Esophagus muscularis mucosa (tissue), 4 donors: ENCODE measurements around the gene RPH3AL. TPM values are rescaled to one million over a fixed set of nuclear protein-coding genes. Genes with fewer than 3 reads are reported as not detected.
A peak's percentile ranks its signal among the peaks of the same experiment; 100 is the strongest.

Experiments
- DNase-seq: peaks from one replicate; pipeline ENCODE4 v3.0.0-alpha.2; 2017; ENCODE audit errors: extremely low spot score
- H3K27ac ChIP-seq, 4 donors: fragments of 200-600 bp; sonication (generic); replicated peaks in 1 of 4; 1 replicate in 3 of 4; 2 replicates in 1 of 4; pipeline ENCODE4 v1.5.1; 2016 to 2019; ENCODE audit warnings: mild to moderate bottlenecking in 1 of 4
- H3K27me3 ChIP-seq, 4 donors: fragments of 200-600 bp; sonication (generic); one replicate each; pipeline versions ENCODE4 v1.5.1 to v1.6.0; 2016 to 2019
- H3K36me3 ChIP-seq, 4 donors: fragments of 200-600 bp; sonication (generic); one replicate each; pipeline ENCODE4 v1.5.1; 2016 to 2019
- H3K4me1 ChIP-seq, 4 donors: fragments of 200-600 bp; sonication (generic); one replicate each; pipeline ENCODE4 v1.5.1; 2016 to 2019
- H3K4me3 ChIP-seq, 4 donors: fragments of 200-600 bp; sonication (generic); 1 replicate in 2 of 4; 2 replicates in 2 of 4; pipeline ENCODE4 v1.5.1; 2016 to 2019; ENCODE audit warnings: mild to moderate bottlenecking in 4 of 4, moderate library complexity in 1 of 4
- H3K9me3 ChIP-seq, 4 donors: fragments of 200-600 bp; sonication (generic); 1 replicate in 3 of 4; 2 replicates in 1 of 4; pipeline ENCODE4 v1.5.1; 2016 to 2019
- CTCF ChIP-seq, 3 experiments: fragments of 200-600 bp in 2 of 3; fragments of 450-650 bp in 1 of 3; sonication (generic) in 2 of 3; IDR thresholded peaks; one replicate each; pipeline ENCODE4 v1.5.1; 2017 to 2019; ENCODE audit warnings: antibody characterized with exemption in 3 of 3, mild to moderate bottlenecking in 2 of 3, moderate library complexity in 1 of 3
- EP300 ChIP-seq: sonication (generic); formaldehyde crosslinking; IDR thresholded peaks from one replicate; pipeline ENCODE4 v1.6.1; 2017; ENCODE audit warnings: antibody characterized with exemption
- POLR2A ChIP-seq: fragments of 450-650 bp; IDR thresholded peaks from one replicate; pipeline ENCODE4 v1.6.1; 2017; ENCODE audit warnings: antibody characterized with exemption, moderate library complexity, mild to moderate bottlenecking, low read depth
- POLR2AphosphoS5 ChIP-seq, 2 donors: sonication (generic); formaldehyde crosslinking; IDR thresholded peaks; one replicate each; pipeline ENCODE4 v1.6.1; 2017; ENCODE audit warnings: antibody characterized with exemption in 2 of 2
- WGBS: methylation state at CpG from one replicate; pipeline ENCODE4 v1.1.5; 2018; 5-methylcytosine and 5-hydroxymethylcytosine counted together
- intact Hi-C: fragments of 100-400 bp; cut with DNase I; formaldehyde crosslinking; loops from one replicate; pipeline ENCODE4 v1.15.1; 2023
- total RNA-seq, 4 donors: library from RNA; depleted of rRNA; stranded (reverse); fragments of >200 nt; gene quantifications; one replicate each; pipeline versions ENCODE4 v1.1.0 to v1.2.1, GENCODE V29; 2016

RPH3AL gene
- total RNA-seq, 4 donors from 2014 or later, result 8.7 to 21.0 (median 14.8) TPM

- TF ChIP-seq POLR2A, result no peak
- TF ChIP-seq POLR2AphosphoS5 (IDR thresholded peaks at IDR 0.05), result no peak
- no peak for TF ChIP-seq EP300
- TF ChIP-seq CTCF (IDR thresholded peaks at IDR 0.05), result no peak
- intact Hi-C loops, result no loop called here
- Histone ChIP-seq H3K27ac (peak overlapping the region in 2 of 4 donors; percentile 3 to 72), H3K27me3 (peaks cover 0 to 4% (median 0%) of the 10 kb centered on the region in 4 donors), H3K36me3 (no peaks in the 10 kb centered on the region), H3K9me3 (no peaks in the 10 kb centered on the region), H3K4me3 (no peak overlapping the region), H3K4me1 (peaks cover 3 to 12% (median 9%) of the 10 kb centered on the region in 4 donors)
- DNase-seq, result no peak
- 88% methylated on average over 5 of the region's 16 CpGs for WGBS
Measured at GRCh38 chr17:231191-231965, 121.2 kb downstream of the RPH3AL start.

- no peaks in the 10 kb centered on the region for H3K9me3 ChIP-seq
- intact Hi-C loops, result no loop called here
- H3K27me3 ChIP-seq, result peaks cover 0 to 4% (median 0%) of the 10 kb centered on the region in 4 donors
- H3K36me3 ChIP-seq, result no peaks in the 10 kb centered on the region
- TF ChIP-seq CTCF (IDR thresholded peaks at IDR 0.05) (no peak), POLR2AphosphoS5 (IDR thresholded peaks at IDR 0.05) (no peak), POLR2A (no peak), EP300 (no peak)
- H3K4me1 ChIP-seq, result peaks cover 3 to 12% (median 9%) of the 10 kb centered on the region in 4 donors
- H3K27ac ChIP-seq, result no peak overlapping the region
- no peak overlapping the region for H3K4me3 ChIP-seq
- no peak for DNase-seq
- 85% methylated on average over 7 of the region's 7 CpGs for WGBS
Measured at GRCh38 chr17:230395-230770, 122.2 kb downstream of the RPH3AL start.

- Histone ChIP-seq H3K27me3 (peaks cover 0 to 4% (median 0%) of the 10 kb centered on the region in 4 donors), H3K27ac (peak overlapping the region in 3 of 4 donors; percentile 19 to 34 (median 33)), H3K9me3 (no peaks in the 10 kb centered on the region), H3K4me3 (no peak overlapping the region), H3K4me1 (peaks cover 3 to 12% (median 9%) of the 10 kb centered on the region in 4 donors), H3K36me3 (no peaks in the 10 kb centered on the region)
- intact Hi-C loops, result no loop called here
- DNase-seq, result no peak
- TF ChIP-seq POLR2A, result no peak
- no peak for TF ChIP-seq POLR2AphosphoS5 (IDR thresholded peaks at IDR 0.05)
- TF ChIP-seq EP300, result no peak
- no peak for TF ChIP-seq CTCF (IDR thresholded peaks at IDR 0.05)
- 87% methylated on average over 12 of the region's 15 CpGs for WGBS
Measured at GRCh38 chr17:229709-230394, 122.8 kb downstream of the RPH3AL start.

- H3K27me3 ChIP-seq, result peaks cover 0 to 4% (median 0%) of the 10 kb centered on the region in 4 donors
- no peak overlapping the region for H3K4me3 ChIP-seq
- peaks cover 3 to 12% (median 9%) of the 10 kb centered on the region in 4 donors for H3K4me1 ChIP-seq
- 71% methylated on average over 8 of the region's 8 CpGs for WGBS
- no peaks in the 10 kb centered on the region for H3K9me3 ChIP-seq
- TF ChIP-seq CTCF (IDR thresholded peaks at IDR 0.05) (no peak), POLR2A (no peak), POLR2AphosphoS5 (IDR thresholded peaks at IDR 0.05) (no peak), EP300 (no peak)
- DNase-seq, result no peak
- intact Hi-C loops, result no loop called here
- H3K27ac ChIP-seq, result peak overlapping the region in 3 of 4 donors; percentile 19 to 34 (median 33)
- no peaks in the 10 kb centered on the region for H3K36me3 ChIP-seq
Measured at GRCh38 chr17:228951-229708, 123.5 kb downstream of the RPH3AL start.
